Smooth muscle cell (in vitro differentiated cells): Measurements from ENCODE around the gene PPIA. TPM values are rescaled to one million over a fixed set of nuclear protein-coding genes. Genes with fewer than 3 reads are reported as not detected.
"Not testable (repeated sequence)": the region's sequence is repeated elsewhere in the genome, so short reads cannot be mapped to it uniquely, and the experiment has no call there.

Source experiments
- DNase-seq: peaks from one replicate; lab custom pipeline; 2025; ENCODE audit not compliant: unreplicated experiment; lab: John Stamatoyannopoulos, UW
- H2AFZ ChIP-seq: fragments of 200-600 bp; sonication (generic); 2 replicates; pipeline ENCODE4 v1.6.0; 2016; ENCODE audit warnings: antibody characterized with exemption, low read depth, mild to moderate bottlenecking
- H3F3A ChIP-seq: fragments of 200-600 bp; sonication (generic); 2 replicates; pipeline ENCODE4 v1.6.0; 2017; ENCODE audit warnings: antibody characterized with exemption, low read depth
- H3K27ac ChIP-seq: fragments of 200-600 bp; sonication (generic); 2 replicates; pipeline ENCODE4 v1.5.1; 2016; ENCODE audit warnings: low read depth, mild to moderate bottlenecking
- H3K27me3 ChIP-seq: fragments of 200-600 bp; sonication (generic); 2 replicates; pipeline ENCODE4 v1.6.1; 2016; ENCODE audit warnings: low read depth, mild to moderate bottlenecking
- H3K36me3 ChIP-seq: fragments of 200-600 bp; sonication (generic); 2 replicates; pipeline ENCODE4 v1.5.1; 2016; ENCODE audit warnings: low read depth
- H3K4me1 ChIP-seq: fragments of 200-600 bp; sonication (generic); 2 replicates; pipeline ENCODE4 v1.5.1; 2016; ENCODE audit warnings: low read depth
- H3K4me2 ChIP-seq: fragments of 200-600 bp; sonication (generic); 2 replicates; pipeline ENCODE4 v1.6.0; 2016; ENCODE audit warnings: mild to moderate bottlenecking
- H3K4me3 ChIP-seq: fragments of 200-600 bp; sonication (generic); 2 replicates; pipeline ENCODE4 v1.5.1; 2016; ENCODE audit warnings: mild to moderate bottlenecking
- H3K79me2 ChIP-seq: fragments of 200-600 bp; sonication (generic); 2 replicates; pipeline ENCODE4 v1.6.0; 2016; ENCODE audit warnings: low read depth, mild to moderate bottlenecking
- H3K9ac ChIP-seq: fragments of 200-600 bp; sonication (generic); 2 replicates; pipeline ENCODE4 v1.6.0; 2016; ENCODE audit warnings: low read depth
- H3K9me3 ChIP-seq: fragments of 200-600 bp; sonication (generic); replicated peaks from 2 replicates; pipeline ENCODE4 v1.5.1; 2016; ENCODE audit warnings: low read depth
- H4K20me1 ChIP-seq: fragments of 200-600 bp; sonication (generic); 2 replicates; pipeline ENCODE4 v1.6.0; 2016; ENCODE audit warnings: low read depth
- WGBS: methylation state at CpG from one replicate; pipeline ENCODE4 v1.1.7; 2016; ENCODE audit warnings: low lambda C conversion rate; 5-methylcytosine and 5-hydroxymethylcytosine counted together
- polyA plus RNA-seq: library from polyadenylated mRNA; unstranded; fragments of >200 nt; fragmentation: Nextera tagmentation; extraction: Ambion mirVana; gene quantifications from 2 replicates; pipeline ENCODE4 v1.2.1, GENCODE V29; 2016
- total RNA-seq: library from RNA; depleted of rRNA; stranded (reverse); fragments of >200 nt; gene quantifications from 2 replicates; pipeline ENCODE4 v1.2.3, GENCODE V29; 2014
- TF ChIP-seq, protein P1 (sequence below): fragments of 200-600 bp; sonication (generic); IDR thresholded peaks from 2 replicates; pipeline ENCODE4 v1.5.1; 2017; ENCODE audit warnings: borderline replicate concordance, mild to moderate bottlenecking, antibody characterized with exemption; ENCODE audit not compliant: insufficient read depth, poor library complexity, severe bottlenecking

Gene PPIA
- total and polyA plus RNA-seq, 2 experiments from 2014 or later, result 2,990 to 3,434 TPM

DNA sequence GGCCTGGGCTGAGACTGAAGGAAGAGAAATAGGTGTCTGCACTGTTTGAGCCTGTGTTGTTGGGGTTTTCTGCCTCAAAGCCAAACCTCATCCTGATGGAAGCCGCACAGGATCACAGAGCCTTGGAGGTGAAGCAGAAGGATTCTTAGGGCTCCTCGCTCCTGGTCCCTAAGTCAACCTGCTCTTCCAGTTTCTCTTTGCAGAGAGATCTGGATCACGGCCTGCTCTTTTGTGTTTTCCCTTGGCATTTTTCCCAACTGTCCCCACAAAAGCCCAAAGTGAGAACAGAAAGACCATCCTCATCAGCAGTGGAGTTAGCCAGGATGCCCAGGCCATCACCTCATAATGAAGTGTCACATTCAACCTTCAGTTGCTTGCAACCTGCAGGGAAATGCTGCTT is 20.3 kb upstream of the PPIA start:
- Histone ChIP-seq H3F3A (no peaks in the 10 kb centered on the region), H3K9me3 (no peaks in the 10 kb centered on the region), H3K79me2 (no peaks in the 10 kb centered on the region), H3K27ac (no peak overlapping the region), H2AFZ (no peak overlapping the region), H3K4me1 (no peaks in the 10 kb centered on the region), H4K20me1 (no peaks in the 10 kb centered on the region), H3K9ac (no peak overlapping the region), H3K4me2 (no peak overlapping the region), H3K4me3 (no peak overlapping the region), H3K27me3 (no peaks in the 10 kb centered on the region), H3K36me3 (no peaks in the 10 kb centered on the region)
- 88% methylated on average over 3 of the region's 3 CpGs for WGBS
- DNase-seq, result no peak
- TF ChIP-seq, protein P1, sequence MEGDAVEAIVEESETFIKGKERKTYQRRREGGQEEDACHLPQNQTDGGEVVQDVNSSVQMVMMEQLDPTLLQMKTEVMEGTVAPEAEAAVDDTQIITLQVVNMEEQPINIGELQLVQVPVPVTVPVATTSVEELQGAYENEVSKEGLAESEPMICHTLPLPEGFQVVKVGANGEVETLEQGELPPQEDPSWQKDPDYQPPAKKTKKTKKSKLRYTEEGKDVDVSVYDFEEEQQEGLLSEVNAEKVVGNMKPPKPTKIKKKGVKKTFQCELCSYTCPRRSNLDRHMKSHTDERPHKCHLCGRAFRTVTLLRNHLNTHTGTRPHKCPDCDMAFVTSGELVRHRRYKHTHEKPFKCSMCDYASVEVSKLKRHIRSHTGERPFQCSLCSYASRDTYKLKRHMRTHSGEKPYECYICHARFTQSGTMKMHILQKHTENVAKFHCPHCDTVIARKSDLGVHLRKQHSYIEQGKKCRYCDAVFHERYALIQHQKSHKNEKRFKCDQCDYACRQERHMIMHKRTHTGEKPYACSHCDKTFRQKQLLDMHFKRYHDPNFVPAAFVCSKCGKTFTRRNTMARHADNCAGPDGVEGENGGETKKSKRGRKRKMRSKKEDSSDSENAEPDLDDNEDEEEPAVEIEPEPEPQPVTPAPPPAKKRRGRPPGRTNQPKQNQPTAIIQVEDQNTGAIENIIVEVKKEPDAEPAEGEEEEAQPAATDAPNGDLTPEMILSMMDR, result no peak

DNA sequence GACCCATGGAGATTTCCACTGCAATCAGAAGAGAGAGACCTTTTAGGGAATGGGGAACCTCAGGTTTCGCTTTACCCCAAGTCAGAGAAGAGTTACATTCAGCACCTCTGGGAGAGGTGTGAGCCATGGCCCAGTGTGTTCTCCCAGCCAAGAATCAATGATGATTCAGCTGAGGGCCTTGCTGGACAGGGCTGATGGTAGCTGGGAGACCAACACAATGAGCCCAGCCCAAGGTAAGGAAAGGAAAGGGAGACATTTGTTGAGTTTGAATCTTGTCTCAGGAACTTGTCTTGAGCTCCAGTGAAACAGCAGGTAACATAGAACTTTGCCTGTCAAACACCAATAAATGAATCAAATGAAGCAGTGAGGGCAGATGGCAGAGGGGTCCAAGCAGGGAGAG is 14.0 kb upstream of the PPIA start:
- Histone ChIP-seq H2AFZ (no peak overlapping the region), H3K79me2 (no peaks in the 10 kb centered on the region), H3F3A (no peaks in the 10 kb centered on the region), H3K9me3 (no peaks in the 10 kb centered on the region), H4K20me1 (no peaks in the 10 kb centered on the region), H3K27ac (no peak overlapping the region), H3K4me2 (no peak overlapping the region), H3K27me3 (no peaks in the 10 kb centered on the region), H3K4me3 (no peak overlapping the region), H3K9ac (no peak overlapping the region), H3K4me1 (no peaks in the 10 kb centered on the region), H3K36me3 (no peaks in the 10 kb centered on the region)
- TF ChIP-seq, protein P1, result no peak
- WGBS, result 100% methylated on average over 1 of the region's 1 CpG
- DNase-seq, result no peak

DNA sequence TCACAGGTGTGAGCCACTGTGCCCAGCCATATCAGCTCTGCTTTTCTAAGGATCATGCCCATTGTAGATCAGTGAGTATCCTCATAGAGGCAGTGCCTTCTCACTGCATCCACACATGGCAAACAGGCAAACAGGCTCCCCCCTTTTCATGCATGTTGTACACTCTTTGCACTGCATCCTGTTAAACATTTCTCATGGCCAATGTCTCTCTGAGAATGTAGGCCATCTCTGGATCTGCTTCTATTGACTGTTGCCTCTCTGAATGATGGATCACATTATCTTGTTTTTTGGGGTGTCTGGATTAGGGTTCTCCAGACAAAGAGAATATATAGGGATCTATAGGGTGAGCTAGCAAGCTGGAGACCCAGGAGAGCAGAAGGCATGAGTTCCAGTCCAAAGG is 13.1 kb upstream of the PPIA start:
- H3K27me3 ChIP-seq, result no peaks in the 10 kb centered on the region

DNA sequence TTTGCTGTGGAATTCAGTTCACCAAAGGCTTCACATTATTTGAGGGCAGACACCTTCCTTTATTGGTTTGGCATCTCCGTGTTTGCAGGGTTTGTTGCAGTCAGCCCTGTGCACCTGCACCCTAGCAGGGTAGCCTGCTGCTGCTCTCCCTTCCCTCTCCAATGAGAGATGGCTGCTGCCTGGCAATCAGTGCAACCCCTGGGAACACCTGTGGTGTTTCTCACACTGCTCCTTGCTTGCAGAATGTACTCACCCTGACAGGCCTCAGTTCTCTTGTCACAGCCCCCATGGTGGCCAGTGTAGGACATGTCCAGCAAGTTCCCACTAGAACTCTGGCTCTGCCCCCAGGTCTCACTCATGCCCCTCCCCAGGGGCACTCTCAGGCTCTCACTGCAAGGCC is 12.1 kb upstream of the PPIA start:
- Histone ChIP-seq H3K4me2 (no peak overlapping the region), H2AFZ (no peak overlapping the region), H3K4me1 (no peaks in the 10 kb centered on the region), H3K4me3 (no peak overlapping the region), H3K27ac (no peak overlapping the region), H3K27me3 (no peaks in the 10 kb centered on the region), H4K20me1 (no peaks in the 10 kb centered on the region), H3K9me3 (no peaks in the 10 kb centered on the region), H3K36me3 (no peaks in the 10 kb centered on the region), H3K79me2 (no peaks in the 10 kb centered on the region), H3F3A (no peaks in the 10 kb centered on the region), H3K9ac (no peak overlapping the region)
- WGBS, result 85% methylated on average over 1 of the region's 1 CpG
- DNase-seq, result no peak
- TF ChIP-seq, protein P1, result no peak

More for the DNA sequence above, 13.1 kb upstream of the PPIA start:
- Histone ChIP-seq H3K27ac (no peak overlapping the region), H3K4me2 (no peak overlapping the region), H3K79me2 (no peaks in the 10 kb centered on the region), H3K36me3 (no peaks in the 10 kb centered on the region), H3K4me3 (no peak overlapping the region), H3K4me1 (no peaks in the 10 kb centered on the region), H3K9me3 (no peaks in the 10 kb centered on the region), H4K20me1 (no peaks in the 10 kb centered on the region), H3F3A (no peaks in the 10 kb centered on the region), H2AFZ (no peak overlapping the region), H3K9ac (no peak overlapping the region)
- TF ChIP-seq, protein P1, result no peak
- DNase-seq, result no peak

DNA sequence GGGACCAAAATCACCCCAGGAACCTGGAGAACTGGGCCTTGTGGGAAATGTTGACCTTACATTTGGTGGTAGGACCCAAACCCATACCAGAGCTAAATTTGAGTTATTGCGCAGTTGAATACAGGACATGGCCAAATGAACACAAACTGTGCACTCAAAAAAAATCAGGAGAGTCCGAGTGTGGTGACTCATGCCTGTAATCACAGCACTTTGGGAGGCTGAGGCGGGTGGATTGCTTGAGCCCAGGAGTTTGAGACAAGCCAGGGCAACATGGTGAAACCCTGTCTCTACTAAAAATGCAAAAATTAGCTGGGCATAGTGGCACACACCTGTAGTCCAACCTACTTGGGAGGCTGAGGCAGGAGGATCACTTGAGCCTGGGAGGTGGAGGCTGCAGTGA is 11.3 kb upstream of the PPIA start:
- H3K36me3 ChIP-seq, H3F3A ChIP-seq, H3K79me2 ChIP-seq, H3K4me3 ChIP-seq, H3K9me3 ChIP-seq, H4K20me1 ChIP-seq, DNase-seq, H3K9ac ChIP-seq, H2AFZ ChIP-seq, H3K4me1 ChIP-seq, H3K4me2 ChIP-seq, H3K27me3 ChIP-seq, H3K27ac ChIP-seq: not testable (repeated sequence)
- 49% methylated on average over 3 of the region's 3 CpGs for WGBS
